Stimulated activated CD8-positive, alpha-beta memory T cell treated with anti-CD3 and anti-CD28 coated beads, Interleukin-15, amount 100 ng/mL, for 48 hours (primary cell): Measurements from ENCODE around the gene HYAL2.

Source experiments
- DNase-seq, 2 donors: peaks; one replicate each; pipeline ENCODE4 v3.0.0-alpha.2; 2020; ENCODE audit warnings: low read depth in 2 of 2

The HYAL2 gene, protein sequence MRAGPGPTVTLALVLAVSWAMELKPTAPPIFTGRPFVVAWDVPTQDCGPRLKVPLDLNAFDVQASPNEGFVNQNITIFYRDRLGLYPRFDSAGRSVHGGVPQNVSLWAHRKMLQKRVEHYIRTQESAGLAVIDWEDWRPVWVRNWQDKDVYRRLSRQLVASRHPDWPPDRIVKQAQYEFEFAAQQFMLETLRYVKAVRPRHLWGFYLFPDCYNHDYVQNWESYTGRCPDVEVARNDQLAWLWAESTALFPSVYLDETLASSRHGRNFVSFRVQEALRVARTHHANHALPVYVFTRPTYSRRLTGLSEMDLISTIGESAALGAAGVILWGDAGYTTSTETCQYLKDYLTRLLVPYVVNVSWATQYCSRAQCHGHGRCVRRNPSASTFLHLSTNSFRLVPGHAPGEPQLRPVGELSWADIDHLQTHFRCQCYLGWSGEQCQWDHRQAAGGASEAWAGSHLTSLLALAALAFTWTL

GRCh38 chr3:50322386-50323091, at the start of gene HYAL2:
TSS of gene HYAL2 (minus strand) at chr3:50322745. CDS start at chr3:50320489, 2,256 bp downstream.
- DNase-seq, result no peak

DNA sequence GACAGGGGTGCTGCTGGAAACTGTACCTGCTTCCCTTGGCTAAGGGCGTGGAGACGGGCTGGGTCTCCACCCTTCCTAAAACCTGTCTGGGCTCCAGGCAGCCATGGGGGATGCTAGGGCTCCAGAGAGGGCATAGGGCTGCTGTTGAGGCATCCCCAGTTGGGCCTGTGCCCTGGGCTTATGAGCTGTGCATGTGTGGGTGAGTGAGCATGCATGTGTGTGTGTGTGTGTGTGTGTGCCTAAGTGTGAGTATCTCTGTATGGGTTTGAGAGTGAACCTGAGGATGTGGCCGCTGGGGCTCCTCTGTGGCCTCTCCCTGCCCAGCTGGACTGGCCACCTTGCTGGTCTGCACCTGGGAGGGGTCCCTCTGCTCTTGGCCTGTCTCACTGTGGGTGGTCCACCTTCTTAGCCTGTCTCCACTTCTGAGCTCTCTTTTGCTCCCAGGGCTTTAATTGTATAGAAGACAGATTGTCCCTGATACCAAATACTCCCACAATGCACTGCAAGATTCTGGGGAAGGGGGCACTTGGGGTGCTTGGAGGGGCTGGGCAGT, 48.7 kb upstream of the HYAL2 start:
- DNase-seq, result no peak

DNA sequence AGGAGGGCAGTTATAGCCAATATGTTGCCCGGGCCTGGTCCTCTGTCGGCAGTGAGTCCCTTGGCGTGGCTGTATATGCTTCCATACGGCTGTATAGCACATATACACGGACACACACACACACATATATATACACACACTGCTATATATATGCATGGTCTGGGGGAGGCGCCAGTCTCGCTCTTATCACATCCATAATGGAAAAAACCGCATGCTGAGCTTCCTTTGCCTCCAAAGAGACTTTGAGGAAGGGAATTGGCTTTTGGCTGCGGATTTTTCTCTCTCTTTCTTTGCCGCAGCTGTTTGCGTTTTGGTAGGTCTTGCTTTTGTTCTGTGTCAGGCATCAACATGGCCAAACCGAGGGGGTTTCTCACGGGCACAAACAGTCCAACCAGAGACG, 48.0 kb upstream of the HYAL2 start:
- DNase-seq, result no peak

GRCh38 chr3:50369012-50369670, 46.6 kb upstream of the HYAL2 start:
- no peak for DNase-seq

GRCh38 chr3:50365842-50366220, 43.3 kb upstream of the HYAL2 start:
- no peak for DNase-seq

DNA sequence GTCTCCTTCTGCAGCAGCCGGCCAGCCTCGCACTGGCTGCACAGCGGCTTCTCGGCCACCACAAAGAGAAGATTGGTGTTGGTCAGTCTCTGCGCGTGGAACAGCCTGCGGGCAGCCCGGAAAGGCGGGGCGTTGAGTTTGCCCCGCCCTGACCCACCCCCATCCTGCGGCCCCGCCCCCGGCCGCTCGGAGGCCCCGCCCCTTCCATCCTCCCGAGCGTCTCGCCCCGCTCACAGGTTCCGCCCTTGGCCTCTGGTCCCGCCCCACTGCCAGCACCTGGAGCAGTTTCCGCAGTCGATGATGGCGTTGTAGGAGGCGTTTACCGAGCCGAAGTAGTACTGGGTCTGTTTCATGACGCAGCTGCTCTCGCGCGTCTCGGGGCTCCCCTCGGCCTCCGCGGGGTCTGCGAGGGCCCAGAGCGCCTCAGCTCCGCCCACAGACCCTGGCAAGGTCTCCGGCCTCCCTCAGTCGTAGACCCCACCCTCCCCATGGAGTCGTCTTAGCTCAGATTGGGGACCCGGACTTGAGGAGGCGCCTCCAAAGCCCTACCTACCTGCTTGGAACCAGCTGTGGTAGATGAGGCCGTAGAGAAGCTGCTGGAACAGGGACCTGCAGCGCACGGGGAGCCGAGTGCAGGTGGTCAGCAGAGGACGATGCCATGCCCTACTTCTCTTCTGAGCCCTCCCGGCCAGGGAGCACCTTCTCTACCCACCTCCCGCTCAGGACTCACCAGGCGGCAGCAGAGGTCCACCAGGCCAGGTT, 42.7 kb upstream of the HYAL2 start:
- DNase-seq, result peak; percentile 84 to 89

GRCh38 chr3:50364573-50365079, 42.1 kb upstream of the HYAL2 start:
- DNase-seq, result no peak

GRCh38 chr3:50359760-50360110, 37.2 kb upstream of the HYAL2 start:
- no peak for DNase-seq

DNA sequence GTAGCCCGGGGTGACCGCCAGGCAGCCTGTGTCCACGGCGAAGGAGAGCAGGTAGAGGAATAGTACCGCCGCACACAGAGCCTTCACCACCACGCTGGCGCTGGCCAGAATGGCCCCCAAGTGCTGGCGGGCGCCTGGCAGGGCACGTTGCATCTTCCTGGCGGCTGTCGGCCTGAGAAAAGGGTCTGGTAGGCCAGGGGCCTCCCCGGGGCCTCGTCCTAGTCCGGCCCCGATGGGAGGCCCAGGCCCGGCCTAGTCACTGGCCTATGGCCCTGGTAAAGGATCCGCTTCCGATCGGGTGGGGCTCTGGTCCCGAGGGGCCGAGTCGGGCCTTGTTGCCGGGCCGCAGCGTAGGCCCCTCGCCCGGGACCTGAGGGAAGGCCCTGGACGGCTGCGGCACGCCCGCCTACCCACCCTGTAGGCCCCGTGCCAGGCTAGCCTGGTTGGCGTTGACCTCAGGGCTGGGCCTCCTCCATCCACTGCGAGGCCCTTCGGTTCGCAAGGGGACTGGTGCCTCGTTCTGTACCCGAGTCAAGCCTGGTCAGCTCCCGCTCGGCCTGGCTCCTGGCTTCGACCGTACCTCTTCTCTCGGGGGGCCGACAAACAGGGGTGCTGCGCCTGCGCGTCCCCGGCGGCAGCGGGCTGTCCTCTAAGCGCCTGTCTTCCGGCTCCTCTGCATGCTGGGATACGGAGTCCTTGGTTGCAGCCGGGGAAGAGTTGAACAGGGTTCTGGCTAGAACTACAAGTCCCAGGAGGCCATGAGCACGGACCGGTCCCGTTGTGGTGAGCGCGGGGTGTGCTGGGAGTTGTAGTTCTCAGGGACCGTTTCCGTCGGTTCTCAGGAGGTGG, 36.6 kb upstream of the HYAL2 start, which contains the start of gene TMEM115:
Gene TMEM115 (minus strand): TSS at position 611 of the 849 bp plus-strand sequence. CDS start 458 bp downstream, at position 153.
- peak; percentile 92 to 94 for DNase-seq

DNA sequence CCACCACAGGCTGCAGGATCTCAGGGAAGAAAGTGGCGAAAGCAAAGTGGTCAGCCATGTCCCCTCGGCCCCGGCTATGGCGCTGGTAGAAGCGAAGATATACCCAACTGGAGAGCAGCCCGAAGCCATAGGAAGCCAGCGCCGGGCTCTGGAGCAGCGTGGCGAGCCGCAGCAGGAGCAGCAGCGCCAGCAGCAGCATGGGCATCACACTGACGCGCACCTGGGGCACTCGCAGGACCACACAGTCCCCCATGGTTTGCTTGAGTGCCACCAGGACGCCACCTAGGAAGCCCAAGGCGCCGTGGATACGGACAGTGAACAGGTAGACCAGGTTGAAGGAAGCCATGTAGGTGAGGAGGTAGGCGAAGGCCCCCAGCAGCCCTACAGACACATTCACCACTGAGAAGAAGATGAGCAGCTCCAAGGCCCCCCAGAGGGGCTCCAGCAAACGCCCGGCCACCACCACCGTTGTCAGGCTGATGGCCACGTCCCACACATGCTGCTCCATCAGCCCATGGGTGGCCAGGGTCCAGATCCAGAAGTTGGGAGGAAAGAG, 35.9 kb upstream of the HYAL2 start:
- DNase-seq, result no peak

- DNase-seq, result no peak
Measured at GRCh38 chr3:50357481-50357880, 34.9 kb upstream of the HYAL2 start.

- DNase-seq, result no peak
Measured at GRCh38 chr3:50356553-50356952, 34.0 kb upstream of the HYAL2 start.

- no peak for DNase-seq
Measured at GRCh38 chr3:50355829-50356552, 33.4 kb upstream of the HYAL2 start.

DNA sequence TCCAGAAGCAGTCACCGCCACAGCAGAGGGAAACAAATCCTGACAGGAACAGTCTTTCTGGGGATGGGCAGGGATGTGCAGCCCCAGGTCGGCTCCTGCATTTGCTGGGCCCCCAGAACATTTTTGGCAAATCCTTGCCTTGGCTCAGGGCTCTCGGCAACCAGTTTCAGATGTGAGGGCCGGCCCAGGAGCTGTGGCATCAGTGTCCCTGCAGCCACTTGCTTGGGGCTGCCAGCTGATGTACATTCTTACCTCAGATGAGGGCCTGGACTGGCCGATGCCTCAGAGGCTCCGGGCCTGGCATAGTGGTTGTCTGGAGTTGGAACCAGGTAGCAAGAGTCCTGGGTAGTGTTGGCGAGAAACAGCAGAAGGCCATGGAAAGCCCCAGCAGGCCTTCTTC, 32.3 kb upstream of the HYAL2 start:
- no peak for DNase-seq

DNA sequence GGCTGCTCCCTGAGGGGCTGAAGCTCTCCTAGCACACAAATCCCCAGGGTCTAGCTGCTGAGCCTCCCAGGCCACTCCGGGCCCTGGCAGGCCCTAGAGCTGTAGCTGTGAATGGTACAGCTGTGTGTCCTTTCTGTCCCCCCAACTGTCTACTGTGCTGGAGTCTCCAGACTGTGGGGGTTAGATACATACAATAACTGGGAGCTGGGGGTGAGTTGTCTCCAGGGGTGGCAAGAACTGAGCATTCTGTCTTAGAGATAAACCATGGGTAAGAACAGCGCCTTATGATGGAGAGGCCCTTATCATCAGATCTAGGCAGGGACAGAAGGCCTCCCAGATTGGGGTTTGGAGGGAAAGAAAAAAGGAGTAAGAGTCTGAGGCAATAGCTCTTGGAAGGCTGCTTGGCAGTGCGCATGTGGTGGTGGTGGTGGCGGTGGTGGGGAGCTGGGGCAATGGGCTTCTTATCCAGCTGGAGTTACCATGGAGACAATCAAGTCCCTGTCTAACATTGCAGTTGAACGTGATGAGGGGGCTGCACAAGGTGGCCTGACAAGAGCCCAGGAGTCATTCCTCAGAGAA, 31.7 kb upstream of the HYAL2 start:
- no peak for DNase-seq

DNA sequence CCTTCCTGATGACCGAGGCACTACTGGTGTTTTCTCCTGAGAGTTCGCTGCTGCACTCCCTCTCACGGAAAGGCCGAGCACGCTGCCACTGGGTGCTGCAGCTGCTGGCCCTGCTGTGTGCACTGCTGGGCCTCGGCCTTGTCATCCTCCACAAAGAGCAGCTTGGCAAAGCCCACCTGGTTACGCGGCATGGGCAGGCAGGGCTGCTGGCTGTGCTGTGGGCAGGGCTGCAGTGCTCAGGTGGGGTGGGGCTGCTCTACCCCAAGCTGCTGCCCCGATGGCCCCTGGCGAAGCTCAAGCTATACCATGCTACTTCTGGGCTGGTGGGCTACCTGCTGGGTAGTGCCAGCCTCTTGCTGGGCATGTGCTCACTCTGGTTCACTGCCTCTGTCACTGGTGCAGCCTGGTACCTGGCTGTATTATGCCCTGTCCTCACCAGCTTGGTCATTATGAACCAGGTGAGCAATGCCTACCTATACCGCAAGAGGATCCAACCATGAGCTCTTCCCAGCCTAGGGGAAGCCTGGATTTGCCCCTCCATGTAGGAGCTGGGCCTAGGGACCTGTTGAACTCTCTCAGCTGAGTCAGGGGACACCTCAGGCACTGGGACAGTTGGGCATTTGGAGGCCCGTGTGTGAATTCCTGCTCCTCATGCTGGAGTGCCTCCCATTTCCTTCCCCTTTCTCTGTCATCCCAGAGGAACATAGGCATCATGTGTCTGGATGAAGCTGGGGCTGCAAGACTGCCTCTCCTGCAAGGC, 30.9 kb upstream of the HYAL2 start:
- no peak for DNase-seq

- DNase-seq, result no peak
Measured at GRCh38 chr3:50352781-50353180, 30.2 kb upstream of the HYAL2 start.

DNA sequence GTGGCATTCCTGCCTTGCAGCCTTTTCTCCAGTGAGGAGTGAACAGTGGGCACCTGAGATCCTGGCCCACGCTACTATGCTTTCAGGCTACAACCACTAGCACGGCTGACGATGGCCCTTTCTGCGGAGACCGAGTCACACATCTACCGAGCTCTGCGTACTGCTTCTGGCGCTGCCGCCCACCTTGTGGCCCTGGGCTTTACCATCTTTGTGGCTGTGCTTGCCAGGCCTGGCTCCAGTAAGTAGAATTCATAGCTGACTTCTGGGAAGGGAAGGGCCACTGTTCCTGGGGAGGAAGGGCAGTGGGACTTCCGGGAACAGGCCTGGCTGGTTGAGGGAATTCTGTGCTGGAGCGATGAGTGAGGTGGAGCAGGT, 28.8 kb upstream of the HYAL2 start:
- DNase-seq, result no peak
